Dedifferentiated amniotic fluid mesenchymal stem cell (primary cell): Measurements from ENCODE around the gene NECTIN1.

ENCODE experiments used
- DNase-seq: peaks from one replicate; pipeline ENCODE4 v3.0.0-alpha.2; 2016; ENCODE audit errors: extremely low spot score

Gene NECTIN1

DNA sequence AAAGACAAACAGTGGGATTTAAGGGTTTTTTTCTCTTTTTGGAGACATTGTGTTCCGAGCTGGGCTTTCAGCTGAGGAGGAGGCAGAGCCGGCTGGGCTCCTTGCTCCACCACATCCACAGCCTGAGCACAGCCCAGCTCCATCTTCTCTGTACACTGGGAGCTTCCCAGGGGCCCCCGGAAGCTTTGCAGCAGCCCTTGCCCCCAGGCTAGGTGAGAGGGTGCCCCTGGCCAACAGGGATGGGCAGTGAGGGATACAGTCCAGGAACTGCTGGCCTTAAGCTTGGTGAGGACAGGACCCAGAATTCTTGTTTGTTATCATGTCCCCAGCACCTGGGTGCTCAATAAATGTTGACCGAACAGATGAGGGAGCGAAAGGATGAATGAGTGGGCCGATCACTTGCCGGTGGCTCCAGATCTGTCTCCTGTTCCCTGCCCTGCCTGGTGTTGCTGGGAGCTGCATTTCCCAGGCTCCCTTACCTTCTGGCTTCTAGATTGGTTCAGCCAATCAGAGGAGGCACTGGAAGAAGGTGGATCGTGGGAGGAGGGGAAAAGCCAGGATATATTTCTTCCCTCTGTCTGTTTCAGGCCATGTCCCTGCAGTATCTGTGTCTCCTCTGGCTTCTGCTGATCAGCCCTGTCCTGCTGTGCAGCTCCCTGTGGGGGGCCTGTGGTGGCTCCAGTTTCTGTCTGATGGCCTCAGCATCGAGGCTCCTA, 26.5 kb upstream of the NECTIN1 start:
- no peak for DNase-seq

DNA sequence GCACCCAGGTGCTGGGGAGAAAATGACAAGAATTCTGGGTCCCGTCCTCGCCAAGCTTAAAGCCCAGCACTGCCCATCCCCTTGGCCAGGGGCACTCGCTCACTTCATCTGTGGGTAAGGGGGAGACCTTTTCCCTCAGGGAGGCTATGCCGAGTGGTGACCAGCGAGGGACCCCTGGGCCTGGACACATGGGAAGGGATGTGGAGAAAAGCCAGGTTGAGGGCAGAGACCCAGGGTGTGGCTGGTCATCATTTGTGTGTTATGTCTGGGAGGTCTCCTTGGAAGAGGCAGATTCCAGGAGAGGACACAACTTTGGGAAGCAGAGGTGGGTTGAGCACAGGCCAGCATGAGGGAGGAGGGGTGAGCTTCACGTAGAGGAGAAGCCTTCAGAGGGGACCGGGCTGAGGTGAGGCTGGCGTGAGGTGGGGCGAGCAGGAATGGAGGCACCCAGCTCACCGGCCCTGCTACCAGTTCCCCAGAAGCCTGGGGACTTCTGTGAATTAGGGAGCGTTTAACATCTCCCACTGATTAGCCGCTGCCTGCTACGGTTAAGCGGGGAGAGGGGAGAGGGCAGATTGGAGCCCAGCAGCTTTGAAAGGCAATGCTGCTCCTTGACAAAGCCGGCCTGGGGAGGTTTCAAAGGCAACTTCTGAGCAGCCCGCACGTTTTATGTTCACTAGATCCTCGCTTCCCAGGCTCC, 25.8 kb upstream of the NECTIN1 start:
- DNase-seq, result no peak

DNA sequence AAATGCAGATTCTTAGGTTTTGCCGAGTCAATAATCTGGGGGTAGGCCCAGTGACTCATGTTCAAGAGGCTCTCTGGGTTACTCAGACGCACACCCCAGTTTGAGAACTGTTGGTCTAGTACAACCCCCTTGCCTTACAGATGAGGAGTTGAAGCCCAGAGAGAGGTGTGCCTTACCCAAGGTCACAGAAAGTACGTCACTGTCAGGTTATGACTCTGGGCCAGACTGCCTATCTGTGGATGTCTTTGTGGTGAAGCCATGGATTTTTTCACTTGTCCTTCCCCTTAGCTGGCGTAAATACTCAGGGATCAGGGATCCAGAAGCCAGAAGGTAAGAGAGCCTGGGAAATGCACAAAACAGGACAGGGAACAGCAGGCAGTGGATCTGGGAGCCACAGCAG, 25.2 kb upstream of the NECTIN1 start:
- DNase-seq, result no peak

DNA sequence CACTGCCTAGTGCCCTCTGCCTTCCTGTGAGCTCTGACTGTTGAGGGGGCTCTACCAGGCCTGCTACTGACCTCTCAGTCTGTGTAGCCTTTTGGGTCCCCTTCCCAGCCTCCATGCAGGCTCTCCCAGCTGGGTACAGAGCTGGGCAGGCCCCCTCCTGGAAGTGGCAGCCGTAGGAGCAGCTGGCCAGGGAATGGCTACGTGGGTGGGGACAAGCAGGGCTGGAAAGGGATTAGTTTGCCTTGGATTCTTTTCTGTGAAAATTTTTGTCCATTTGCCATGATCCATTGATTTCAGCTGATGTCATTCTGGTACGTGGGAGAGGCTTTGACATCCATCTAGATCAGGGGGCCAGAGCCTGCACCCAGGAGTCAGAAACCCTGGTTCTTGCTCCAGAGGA, 23.9 kb upstream of the NECTIN1 start:
- DNase-seq, result no peak

DNA sequence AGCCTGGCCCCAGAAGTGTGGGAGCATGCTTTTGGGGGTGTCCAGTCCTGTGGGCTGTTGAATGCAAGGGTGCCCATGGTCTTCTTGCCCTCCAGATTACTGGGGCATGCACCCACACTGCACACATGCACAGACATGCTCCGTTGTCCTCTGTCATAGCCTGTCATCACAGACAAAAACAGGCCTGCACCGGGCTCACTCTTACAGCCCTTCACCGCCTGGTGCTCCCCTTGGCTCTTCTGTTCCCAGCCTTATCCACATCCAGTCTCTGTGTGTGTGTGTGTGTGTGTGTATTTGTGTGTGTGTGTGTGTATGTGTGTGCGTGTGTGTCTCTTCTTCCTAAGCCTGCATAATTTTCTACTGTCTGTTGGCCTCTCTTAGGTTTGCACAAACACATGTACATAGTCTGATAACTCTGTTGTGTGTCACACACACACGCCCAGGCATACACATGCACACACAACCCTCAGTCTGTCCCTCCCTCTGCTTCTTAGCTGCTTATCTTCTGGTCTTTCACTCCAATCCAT, 23.4 kb upstream of the NECTIN1 start:
- no peak for DNase-seq

DNA sequence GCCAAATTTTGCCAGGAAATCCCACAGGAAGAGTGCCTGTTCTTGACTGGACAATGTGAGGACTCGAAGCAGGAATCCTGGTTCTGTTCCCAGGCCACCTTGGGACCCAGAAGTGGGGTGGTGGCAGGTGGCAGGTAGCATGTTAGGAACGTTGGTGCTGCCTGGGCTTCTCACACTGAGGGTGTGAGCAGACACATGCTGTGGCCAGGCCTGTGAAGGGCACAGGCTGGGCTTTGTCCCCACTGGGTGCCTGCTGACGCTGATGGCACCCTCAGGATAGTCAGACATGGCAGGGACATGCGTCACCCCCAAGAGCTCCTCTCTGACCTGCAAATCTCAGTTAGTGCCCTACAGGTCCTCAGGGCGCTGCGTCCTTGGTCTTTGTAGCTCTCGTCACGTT, 21.1 kb upstream of the NECTIN1 start:
- no peak for DNase-seq

DNA sequence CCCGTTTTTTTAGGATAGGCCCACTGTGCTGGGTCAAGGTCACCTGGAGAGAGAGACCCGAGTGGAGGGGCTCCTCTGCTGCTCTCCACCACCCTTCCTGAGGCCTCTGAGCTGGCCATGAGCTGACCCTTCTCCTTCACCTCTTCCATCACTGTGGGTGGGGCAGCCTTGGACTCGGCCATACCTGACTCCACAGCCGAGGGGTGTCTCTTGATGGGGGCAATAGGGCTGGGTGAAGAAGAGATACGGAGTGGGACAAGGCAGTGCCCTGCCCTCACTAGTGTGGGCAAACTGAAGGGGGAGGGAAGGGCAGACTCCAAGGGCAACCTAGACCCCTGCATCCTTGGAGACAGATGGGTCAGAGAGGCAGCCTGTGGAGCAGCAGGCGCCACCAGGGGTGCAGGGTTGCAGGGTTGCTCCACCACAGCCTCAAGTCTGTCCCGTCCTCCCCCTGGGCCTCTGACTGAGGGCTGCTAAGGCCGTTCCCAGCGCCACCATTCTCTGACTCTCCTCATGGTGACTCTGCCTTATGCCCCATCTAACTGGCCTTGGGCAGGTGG, 20.1 kb upstream of the NECTIN1 start:
- DNase-seq, result no peak

DNA sequence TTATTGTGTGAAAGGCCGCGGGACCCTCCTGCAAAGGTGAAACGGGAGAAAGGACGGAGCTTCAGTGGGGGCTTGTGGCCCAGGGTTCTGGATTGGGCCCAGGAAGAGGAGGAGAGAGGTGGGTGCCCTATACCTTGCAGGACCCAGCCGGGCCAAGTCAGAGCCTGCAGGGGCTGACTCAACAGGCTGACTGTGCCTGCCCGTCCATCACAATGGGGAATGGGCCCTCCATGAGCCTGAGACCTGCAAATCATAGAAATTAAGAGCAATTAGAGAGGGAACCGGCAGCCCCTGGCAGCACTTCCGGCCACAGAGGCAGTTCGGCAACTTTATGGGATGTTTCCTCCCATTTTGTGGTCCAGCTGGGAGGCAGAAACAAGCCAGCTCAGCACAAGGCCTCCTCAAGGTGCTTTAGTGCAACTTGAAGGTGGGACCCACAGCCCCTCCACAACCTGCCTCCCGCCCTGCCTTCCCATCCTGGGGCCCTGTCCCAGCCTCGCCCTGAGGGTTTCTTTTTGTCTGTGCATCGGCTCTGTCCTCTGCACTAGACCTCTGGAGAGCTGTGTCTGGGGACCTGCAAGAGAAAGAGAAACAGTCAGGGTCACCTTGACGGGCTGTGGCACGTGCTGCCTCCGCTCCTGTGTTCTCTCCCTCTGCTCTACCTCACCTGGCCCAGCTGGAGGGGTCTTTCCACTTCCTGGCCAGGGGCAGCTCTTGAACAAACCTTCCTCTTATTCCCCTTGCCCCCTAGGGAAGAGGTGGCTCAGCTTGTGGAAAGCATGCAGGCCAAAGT, 19.1 kb upstream of the NECTIN1 start:
- DNase-seq, result no peak

DNA sequence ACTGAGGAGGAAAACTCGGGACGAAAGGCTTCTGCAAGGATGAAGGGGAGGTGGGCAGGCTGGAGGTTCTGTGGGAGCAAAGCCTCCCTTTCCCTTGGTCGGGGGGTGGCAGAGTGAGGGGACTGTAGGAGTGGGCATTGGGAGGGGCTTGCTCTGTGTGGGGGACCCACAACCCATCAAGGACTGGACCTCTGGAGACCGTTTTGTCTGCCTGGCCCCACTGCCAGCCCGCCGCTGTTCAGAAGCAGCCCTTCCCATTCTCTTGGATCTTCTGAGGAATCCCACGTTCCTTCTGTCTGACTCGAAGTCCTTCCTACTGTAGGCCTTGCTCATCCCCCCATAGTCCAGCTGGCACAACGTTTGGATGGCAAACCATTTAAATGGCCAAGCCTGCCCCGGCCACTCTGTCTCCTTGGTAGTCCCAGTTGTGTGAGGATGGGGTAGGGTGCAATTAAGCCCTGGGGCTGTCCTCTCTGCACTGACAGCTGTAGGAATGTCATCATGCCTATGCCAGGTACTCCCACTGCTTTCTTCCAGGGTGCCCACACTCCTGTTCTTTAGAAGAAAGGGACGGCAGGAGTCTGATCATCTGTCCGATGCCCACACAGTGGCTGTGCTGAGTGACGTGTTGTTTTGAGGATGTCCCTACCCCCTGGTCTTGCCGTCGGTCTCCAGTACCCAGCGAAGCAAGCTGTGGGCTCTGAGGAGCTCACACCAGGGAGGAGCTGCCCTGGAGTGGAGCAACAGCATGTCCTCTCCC, 17.0 kb upstream of the NECTIN1 start:
- DNase-seq, result no peak

DNA sequence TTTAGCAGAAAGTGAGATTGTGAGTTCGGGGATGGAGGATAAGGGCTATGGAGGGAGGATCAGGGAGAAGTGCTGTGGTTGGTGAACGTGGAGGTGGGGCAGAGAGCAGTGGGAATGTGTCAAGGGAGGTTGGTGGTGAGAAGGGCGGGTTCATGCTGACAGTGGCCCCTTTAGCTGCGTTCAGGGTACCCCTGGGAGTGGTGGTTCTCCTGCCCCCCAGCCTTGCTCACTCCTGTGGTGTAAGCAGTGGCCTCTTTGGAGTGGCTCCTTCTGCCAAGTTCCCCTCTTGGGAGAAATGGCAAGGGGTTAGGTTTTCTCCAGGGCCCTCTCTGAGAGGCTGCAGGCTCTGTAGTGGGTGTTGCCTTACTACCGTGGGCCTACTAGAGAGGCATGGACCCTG, 16.1 kb upstream of the NECTIN1 start:
- no peak for DNase-seq

DNA sequence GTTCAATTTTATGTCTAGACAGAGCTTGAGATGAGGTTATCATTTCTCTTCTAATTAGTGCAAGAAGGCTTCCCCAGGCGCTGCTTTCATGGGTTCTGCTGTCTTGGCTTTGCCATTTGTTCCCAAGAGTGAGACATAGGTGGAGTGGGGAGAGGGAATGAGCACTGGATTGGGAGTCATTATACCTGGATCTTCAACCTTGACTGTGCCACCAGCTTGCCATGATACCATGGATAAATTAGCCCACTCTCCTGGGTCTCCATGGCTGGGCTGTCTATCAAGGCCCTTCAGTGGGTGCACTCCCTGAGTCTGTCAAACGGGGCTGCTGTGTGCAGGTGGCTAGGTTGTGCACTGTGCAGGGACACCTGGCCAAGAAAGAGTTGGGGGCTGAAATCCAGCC, 15.6 kb upstream of the NECTIN1 start:
- no peak for DNase-seq

DNA sequence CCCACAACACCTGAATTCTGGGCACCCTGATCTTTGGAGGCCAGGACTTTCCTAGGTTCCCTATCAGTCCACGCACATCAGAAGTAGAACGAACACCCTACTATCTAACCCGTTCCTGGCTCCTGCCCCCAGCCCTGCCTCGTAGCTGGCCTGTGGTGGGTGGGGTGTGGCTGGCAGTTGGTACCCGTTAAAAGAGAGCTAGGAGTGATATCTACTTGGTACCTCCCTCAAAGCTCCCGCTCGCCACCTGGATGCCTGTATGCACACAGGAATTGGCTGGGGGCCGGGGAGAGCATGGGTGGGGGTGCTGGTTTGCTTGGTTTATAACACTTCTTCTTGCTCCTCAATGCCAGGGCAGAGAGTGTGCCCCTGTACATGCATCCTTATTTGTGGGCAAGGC, 14.0 kb upstream of the NECTIN1 start:
- no peak for DNase-seq

DNA sequence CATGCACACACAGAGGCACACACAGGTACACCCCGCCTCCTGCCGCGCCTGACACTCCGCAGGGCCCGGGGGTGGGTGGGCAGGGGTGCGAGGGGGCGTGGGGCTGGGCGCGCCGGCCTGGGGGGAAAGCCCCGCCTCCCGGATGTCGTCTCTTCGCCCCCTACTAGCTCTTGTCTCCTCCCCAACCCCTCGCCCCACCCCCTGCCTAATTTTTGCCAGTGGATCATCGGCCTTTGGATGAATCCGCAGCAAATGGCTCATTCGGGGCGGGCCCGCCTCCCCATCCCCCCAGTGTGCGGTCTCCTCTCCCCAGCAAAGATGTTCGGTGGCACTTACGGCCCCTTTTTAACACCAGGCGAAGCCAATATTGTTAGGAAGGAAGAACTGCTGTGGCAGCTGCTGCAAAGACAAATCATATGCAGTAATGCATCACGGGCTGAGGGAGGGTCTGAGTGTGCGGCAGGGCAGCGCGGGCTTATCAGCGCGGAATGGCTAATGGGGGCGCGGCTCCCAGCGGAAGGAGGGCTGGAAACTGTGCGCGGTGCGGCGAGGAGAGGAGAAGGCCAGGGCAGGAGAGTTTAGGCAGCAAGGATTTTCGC, 13.4 kb upstream of the NECTIN1 start:
- no peak for DNase-seq

DNA sequence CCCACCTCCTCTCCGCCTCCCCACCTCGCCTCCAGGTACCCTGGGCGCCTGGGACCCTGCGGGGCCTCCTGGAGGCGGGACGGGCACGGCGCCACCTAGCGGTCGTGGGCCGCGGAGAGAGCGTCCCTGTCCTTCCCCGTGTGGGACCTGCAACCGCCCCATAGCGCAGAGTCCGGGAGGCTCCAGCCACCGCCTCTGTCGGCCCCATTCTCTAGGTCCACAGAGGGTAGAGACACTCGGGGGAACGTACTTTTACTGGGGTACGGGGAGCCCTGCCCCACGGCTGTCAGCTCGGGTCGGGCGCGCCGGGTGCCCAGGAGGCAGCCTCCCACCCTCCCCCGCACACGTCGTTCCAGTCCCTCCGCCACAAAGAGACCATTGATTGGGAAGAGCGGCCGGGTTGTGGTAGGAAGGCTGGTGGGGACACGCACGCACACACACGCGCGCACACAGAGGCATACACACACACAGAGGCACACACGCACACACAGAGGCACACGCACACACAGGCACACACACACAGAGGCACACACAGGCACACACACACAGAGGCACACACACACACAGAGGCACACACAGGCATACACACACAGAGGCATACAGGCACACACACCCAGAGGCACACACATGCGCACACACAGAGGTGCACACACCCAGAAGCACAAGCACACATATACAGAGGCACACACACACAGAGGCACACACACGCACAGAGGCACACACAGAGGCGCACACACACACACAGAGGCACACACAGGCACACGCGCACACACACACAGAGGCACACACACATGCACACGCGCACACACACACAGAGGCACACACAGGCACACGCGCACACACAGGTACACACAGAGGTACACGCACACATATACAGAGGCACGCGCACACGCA, 12.6 kb upstream of the NECTIN1 start:
- DNase-seq, result no peak

DNA sequence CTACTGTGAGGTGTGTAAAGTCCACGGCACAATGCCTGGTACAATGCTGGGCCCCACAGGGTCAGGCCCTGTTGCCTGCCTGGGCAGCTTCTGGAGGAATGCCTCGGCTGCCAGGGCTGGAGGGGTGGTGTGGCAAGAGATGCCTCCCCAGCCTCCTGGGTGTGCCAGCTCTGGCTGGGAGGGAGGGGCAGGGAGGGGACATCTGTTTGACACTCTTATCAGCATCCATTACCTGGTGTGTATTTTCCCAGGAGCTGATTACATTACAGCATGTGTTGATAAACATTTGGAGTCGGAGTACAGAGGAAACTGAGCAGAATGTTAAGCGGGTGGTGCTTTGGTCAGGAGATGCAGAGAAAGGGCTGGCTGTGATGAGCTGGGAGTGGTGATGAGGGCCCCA, 11.0 kb upstream of the NECTIN1 start:
- DNase-seq, result no peak

DNA sequence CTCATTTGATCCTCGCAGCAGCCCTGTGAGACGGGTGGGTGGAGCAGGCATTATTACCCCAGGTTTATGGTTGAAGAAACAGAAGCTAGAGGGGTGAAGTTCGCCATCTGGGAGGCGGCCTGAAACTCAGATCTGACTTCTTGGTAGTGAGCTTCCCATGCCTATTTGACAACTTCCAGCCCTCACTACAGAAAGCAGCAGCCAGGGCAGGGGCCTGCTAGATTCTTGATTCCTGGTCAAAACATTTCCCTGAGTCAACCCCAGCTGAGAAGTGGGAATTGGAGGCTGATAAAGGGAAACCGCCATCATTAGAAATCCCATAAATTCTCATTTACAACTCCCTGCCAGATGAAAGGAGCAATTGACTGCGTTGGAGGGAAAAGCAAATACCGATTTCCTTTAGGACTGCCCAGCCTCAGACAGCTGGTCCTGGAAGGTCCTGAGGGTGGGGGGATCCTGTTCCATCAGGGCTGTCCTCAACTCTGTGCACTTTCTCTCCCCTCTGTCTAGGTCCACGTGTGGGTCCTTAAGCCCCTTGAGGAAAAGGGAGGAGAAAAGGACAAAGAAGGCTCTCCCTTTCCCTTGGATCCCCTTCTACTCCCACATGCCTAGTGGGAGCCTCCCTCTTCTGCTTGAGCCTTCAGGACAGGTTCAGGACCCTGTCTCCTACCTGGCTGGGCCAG, 10.2 kb upstream of the NECTIN1 start:
- DNase-seq, result no peak

DNA sequence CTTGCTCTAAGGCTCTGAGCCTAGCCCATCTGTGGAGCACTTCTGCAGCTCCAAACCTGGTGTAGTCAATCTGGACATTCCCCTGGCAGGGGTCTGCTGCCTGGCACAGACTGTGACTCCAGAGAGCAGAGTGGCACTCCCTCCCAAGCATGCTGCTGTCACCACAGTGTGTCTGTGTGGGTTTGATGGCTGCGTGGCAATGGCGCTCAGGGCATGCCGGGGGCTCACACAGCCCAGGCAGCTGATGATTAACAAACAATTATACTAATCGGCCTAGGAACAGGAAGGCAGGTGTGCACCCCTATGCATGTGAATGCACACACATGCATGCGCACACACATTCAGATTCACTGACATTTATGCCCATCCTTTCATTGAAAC, 9.0 kb upstream of the NECTIN1 start:
- DNase-seq, result no peak

DNA sequence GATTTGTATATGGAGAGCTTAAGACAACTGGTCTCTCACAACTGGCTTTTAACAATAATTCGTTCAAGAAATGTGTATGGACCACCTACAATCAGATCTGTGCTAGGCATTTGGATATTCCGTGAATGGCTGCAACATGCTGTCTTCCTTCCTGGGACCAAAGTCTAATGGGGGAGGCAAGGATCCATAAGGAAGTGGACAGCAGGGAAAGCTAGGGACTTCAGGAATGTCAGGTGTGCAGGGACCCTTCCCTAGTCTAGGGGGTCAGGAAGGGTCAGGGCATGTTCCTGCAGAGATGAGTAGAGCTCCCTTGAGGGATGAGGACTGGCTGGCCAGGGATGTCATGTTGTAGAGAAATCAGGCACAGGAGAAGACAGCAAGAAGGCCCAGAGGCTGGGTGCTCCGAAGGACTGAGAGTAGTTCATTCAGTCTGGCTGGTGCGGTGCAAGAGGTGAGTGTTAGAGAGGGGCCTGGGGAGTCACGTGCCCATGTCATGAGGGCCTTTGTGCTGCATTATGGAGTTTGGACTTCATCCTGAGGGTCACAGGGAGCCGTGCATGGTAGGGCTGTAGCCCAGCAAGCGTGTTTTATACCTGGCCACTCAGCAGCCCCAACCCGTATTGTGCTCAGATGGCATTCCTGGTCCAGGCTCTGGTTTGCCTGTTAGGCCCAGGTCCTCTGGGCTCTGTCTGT, 8.5 kb upstream of the NECTIN1 start:
- no peak for DNase-seq

DNA sequence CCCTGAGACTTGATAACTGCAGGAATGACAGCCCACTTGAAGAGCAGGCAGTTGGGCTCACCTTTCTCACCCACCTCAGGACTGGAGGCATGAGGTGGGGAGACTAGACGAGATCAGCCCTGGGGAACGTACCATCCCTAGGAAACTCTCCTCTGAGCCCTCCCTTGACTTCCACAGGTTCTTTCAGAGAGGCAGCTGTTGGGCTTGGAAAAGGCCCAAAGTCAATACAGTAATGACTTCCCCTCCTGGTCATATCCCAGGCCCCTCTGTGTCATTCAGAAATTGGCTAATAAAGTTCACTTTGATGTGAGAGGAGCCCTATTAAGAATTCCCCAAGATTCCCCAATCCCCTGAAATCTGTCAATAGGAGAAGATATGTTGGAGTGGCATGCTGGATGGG, 5.8 kb upstream of the NECTIN1 start:
- DNase-seq, result no peak
